Osteocyte (in vitro differentiated cells): ENCODE data around the gene CADPS2. TPM values are rescaled to one million over a fixed set of nuclear protein-coding genes. Genes with fewer than 3 reads are reported as not detected.

ENCODE experiments used
- DNase-seq: peaks from one replicate; pipeline ENCODE4 v3.0.0; 2021; ENCODE audit warnings: mixed read lengths; ENCODE audit not compliant: unreplicated experiment; ENCODE audit errors: extremely low spot score
- H3K27ac Mint-ChIP-seq: one replicate; pipeline ENCODE4 v1.8.0; 2021; ENCODE audit warnings: mild to moderate bottlenecking, mixed read lengths; ENCODE audit not compliant: unreplicated experiment
- H3K27me3 Mint-ChIP-seq: one replicate; pipeline ENCODE4 v1.8.0; 2021; ENCODE audit warnings: mixed read lengths; ENCODE audit not compliant: unreplicated experiment
- H3K36me3 Mint-ChIP-seq: one replicate; pipeline ENCODE4 v1.8.0; 2021; ENCODE audit warnings: mixed read lengths; ENCODE audit not compliant: unreplicated experiment
- H3K4me1 Mint-ChIP-seq: one replicate; pipeline ENCODE4 v1.8.0; 2021; ENCODE audit warnings: mixed read lengths; ENCODE audit not compliant: unreplicated experiment
- H3K4me3 Mint-ChIP-seq: one replicate; pipeline ENCODE4 v1.8.0; 2021; ENCODE audit warnings: mild to moderate bottlenecking, moderate library complexity, mixed read lengths; ENCODE audit not compliant: unreplicated experiment
- H3K9me3 Mint-ChIP-seq: one replicate; pipeline ENCODE4 v1.8.0; 2021; ENCODE audit warnings: mixed read lengths; ENCODE audit not compliant: unreplicated experiment
- CTCF ChIP-seq: fragments of 200-600 bp; sonication (generic); IDR thresholded peaks from 2 replicates; pipeline ENCODE4 v1.5.0; 2021; ENCODE audit warnings: antibody characterized with exemption, mild to moderate bottlenecking, moderate library complexity
- total RNA-seq: library from RNA; stranded (reverse); gene quantifications from 2 replicates; pipeline ENCODE4 v1.2.1, GENCODE V29; 2021

Gene CADPS2
- total RNA-seq, 1 donor from 2014 or later, result 0.81 TPM

GRCh38 chr7:122887848-122888247 lies 1.6 kb upstream of the CADPS2 start:
- no peak for TF ChIP-seq CTCF
- Mint-ChIP-seq H3K27ac (no peak overlapping the region), H3K9me3 (no peaks in the 10 kb centered on the region), H3K4me3 (no peak overlapping the region), H3K36me3 (no peaks in the 10 kb centered on the region), H3K27me3 (peaks cover 64% of the 10 kb centered on the region), H3K4me1 (peaks cover 10% of the 10 kb centered on the region)
- DNase-seq, result no peak

GRCh38 chr7:122887198-122887597 lies 938 bp upstream of the CADPS2 start:
- Mint-ChIP-seq H3K4me3 (peak overlapping the region; percentile 71), H3K9me3 (no peaks in the 10 kb centered on the region), H3K27ac (no peak overlapping the region), H3K36me3 (no peaks in the 10 kb centered on the region), H3K27me3 (peaks cover 70% of the 10 kb centered on the region), H3K4me1 (peaks cover 10% of the 10 kb centered on the region)
- no peak for DNase-seq
- no peak for TF ChIP-seq CTCF

DNA sequence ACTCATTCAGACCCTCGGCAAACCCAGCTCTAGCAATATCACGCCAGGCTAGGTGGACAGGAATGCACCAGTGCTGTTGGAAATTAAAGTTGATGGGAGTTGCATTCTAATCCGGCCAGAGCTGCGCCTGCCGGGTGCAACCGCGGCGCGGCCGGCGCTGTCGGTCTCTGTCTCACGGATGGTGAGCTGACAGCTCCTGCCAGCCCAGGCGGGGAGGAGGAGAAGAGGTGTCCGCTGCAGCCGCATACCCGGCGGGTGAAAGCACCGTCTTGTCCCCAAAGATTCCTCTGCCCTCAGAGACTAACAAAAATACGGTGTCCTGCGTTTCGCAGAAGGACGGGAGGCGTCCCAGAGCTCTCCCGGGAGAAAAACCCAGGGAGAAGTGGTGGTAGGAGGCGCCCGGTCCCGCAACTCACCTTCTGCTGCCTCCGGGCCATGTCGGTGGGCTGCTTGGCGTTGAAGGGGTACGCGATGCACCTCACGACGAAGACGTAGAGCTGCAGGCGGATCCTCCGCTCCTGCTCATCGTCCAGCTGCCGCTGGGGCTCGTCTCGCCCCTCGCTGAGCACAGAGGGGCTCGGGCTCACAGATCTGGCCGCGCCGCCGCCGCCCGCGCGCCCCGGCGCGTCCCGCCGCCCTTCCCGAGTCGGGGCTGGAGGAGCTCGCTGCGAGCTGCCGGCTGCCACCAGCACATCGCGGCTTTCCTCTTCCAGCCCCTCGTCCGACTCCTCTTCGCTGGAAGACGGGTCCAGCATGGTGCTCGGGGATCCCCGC lies 490 bp downstream of the CADPS2 start:
- H3K4me1 Mint-ChIP-seq, result peaks cover 10% of the 10 kb centered on the region
- no peak for TF ChIP-seq CTCF
- H3K27ac Mint-ChIP-seq, result no peak overlapping the region
- peaks cover 67% of the 10 kb centered on the region for H3K27me3 Mint-ChIP-seq
- no peaks in the 10 kb centered on the region for H3K9me3 Mint-ChIP-seq
- no peaks in the 10 kb centered on the region for H3K36me3 Mint-ChIP-seq
- peak overlapping the region; percentile 77 for H3K4me3 Mint-ChIP-seq
- no peak for DNase-seq

DNA sequence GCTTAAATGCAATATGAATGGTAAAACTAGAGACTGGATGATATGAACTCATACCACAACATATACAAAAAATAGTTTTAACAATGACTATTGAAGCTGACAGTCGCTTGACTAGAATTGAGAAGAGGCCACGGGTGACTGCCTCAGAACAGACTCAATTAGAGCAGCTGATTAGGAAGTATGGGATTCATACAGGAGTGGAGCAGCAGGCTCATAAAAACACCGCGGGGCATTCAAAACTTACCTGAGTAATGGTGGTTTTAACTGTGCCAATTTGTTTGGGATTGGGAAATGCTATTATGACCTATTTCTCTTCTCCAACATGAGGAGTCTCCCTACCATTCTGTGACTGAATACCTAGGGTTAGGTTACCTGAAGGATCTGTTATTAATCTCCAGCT lies 2.1 kb downstream of the CADPS2 start:
- Mint-ChIP-seq H3K27ac (no peak overlapping the region), H3K9me3 (no peaks in the 10 kb centered on the region), H3K4me3 (no peak overlapping the region), H3K4me1 (peaks cover 10% of the 10 kb centered on the region), H3K27me3 (peaks cover 54% of the 10 kb centered on the region), H3K36me3 (no peaks in the 10 kb centered on the region)
- no peak for DNase-seq
- TF ChIP-seq CTCF, result no peak

GRCh38 chr7:122883049-122883680 lies 3.1 kb downstream of the CADPS2 start:
- no peak overlapping the region for H3K4me3 Mint-ChIP-seq
- no peak for TF ChIP-seq CTCF
- no peaks in the 10 kb centered on the region for H3K9me3 Mint-ChIP-seq
- no peaks in the 10 kb centered on the region for H3K36me3 Mint-ChIP-seq
- peaks cover 10% of the 10 kb centered on the region for H3K4me1 Mint-ChIP-seq
- no peak for DNase-seq
- H3K27ac Mint-ChIP-seq, result no peak overlapping the region
- H3K27me3 Mint-ChIP-seq, result peaks cover 47% of the 10 kb centered on the region
